ENCODE data around the gene RGS18. TPM values are rescaled to one million over a fixed set of nuclear protein-coding genes. Genes with fewer than 3 reads are reported as not detected.

Gene RGS18
- total and polyA plus RNA-seq, 9 donors = 0.42 to 2.5 (median 0.95) TPM

DNA sequence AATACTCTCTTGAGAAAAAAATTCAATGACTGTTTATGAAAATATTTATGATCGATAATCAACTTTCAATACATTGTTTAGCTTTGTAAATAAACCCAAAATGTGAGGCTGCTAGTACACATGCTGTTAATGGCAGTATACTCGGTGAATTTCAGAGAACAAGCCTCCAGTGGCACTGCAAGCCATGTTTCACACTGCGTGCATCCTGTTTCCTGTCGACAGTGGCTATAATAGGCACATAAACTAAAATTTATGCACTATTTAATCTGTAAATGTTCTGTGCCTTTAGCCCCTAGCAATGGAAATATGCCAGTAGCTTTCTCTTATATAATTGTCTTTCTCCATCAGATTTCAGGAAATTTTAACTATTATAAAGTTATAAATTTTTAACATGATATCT lies 26.3 kb upstream of the RGS18 start:
- DNase-seq = no peak
- TF ChIP-seq, protein P1, sequence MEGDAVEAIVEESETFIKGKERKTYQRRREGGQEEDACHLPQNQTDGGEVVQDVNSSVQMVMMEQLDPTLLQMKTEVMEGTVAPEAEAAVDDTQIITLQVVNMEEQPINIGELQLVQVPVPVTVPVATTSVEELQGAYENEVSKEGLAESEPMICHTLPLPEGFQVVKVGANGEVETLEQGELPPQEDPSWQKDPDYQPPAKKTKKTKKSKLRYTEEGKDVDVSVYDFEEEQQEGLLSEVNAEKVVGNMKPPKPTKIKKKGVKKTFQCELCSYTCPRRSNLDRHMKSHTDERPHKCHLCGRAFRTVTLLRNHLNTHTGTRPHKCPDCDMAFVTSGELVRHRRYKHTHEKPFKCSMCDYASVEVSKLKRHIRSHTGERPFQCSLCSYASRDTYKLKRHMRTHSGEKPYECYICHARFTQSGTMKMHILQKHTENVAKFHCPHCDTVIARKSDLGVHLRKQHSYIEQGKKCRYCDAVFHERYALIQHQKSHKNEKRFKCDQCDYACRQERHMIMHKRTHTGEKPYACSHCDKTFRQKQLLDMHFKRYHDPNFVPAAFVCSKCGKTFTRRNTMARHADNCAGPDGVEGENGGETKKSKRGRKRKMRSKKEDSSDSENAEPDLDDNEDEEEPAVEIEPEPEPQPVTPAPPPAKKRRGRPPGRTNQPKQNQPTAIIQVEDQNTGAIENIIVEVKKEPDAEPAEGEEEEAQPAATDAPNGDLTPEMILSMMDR (IDR thresholded peaks at IDR 0.05) = no peak
- TF ChIP-seq POLR2A (IDR thresholded peaks at IDR 0.05) (no peak), EP300 (IDR thresholded peaks at IDR 0.05) (no peak)
- no peaks in the 10 kb centered on the region for H3K4me1 ChIP-seq (ENCODE audit: insufficient read depth)
- no peaks in the 10 kb centered on the region for H3K36me3 ChIP-seq
- H3K4me3 ChIP-seq = no peak overlapping the region
- no peak overlapping the region for H3K27ac ChIP-seq
- intact Hi-C loops (cut with DNase I) = no loop called here
- no peaks in the 10 kb centered on the region for H3K27me3 ChIP-seq
- WGBS, 3 donors = 67 to 74% (median 73%) methylated on average over 4 of the region's 4 CpGs
- no peaks in the 10 kb centered on the region for H3K9me3 ChIP-seq

DNA sequence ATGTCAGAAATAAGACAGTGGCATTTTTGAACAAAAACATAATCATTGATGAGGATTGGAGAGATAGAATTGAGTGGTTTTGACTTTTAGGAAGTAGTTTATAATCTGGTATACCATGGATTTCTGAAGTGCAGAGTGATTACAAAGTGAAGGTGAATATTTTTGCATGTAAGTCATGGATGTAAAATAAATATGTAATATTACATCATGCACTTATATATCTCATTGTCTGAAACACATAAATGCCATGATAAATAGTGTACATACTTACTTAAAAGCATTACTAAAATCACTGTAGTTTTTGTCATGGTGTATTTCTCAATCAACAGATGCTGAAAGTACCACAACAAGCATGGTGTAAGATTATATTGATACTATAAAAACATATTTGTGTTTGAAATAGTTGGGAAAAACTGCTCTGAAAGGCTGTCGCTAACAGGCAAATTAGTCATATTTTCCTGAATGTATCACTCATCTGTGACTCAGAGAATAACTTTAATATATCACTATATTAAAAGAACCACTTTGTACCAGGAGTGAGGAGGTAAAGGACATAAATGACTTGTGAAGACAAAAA lies 24.8 kb upstream of the RGS18 start:
- no peak for DNase-seq
- Histone ChIP-seq H3K9me3 (no peaks in the 10 kb centered on the region), H3K27me3 (no peaks in the 10 kb centered on the region), H3K27ac (no peak overlapping the region), H3K4me3 (no peak overlapping the region), H3K36me3 (no peaks in the 10 kb centered on the region), H3K4me1 (ENCODE audit: insufficient read depth) (no peaks in the 10 kb centered on the region)
- WGBS, 3 donors = 85 to 91% (median 90%) methylated on average over 1 of the region's 1 CpG
- intact Hi-C loops (cut with DNase I) = no loop called here
- TF ChIP-seq POLR2A (IDR thresholded peaks at IDR 0.05) (no peak), EP300 (IDR thresholded peaks at IDR 0.05) (no peak)
- TF ChIP-seq, protein P1 (IDR thresholded peaks at IDR 0.05) = no peak

DNA sequence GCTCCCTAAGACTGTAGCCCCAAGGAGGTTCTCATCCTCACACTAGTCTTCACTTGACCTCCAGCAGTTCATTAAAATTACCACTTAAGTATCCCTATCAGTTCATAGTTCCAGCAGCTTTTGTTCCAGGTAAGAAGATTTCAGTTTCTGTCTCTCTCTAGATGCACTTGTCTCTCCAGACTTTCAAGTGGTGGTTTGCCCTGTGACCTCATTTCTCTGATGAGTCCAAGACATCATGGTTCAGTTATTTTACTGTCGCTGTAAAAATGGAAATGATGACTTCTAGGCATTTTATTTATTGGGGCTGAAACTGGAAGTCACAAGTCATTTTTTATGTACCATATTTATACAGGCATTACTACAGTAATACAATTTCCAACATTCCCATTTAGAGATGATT lies 17.9 kb upstream of the RGS18 start:
- H3K9me3 ChIP-seq = no peaks in the 10 kb centered on the region
- DNase-seq = no peak
- TF ChIP-seq, protein P1 (IDR thresholded peaks at IDR 0.05) = no peak
- TF ChIP-seq POLR2A (IDR thresholded peaks at IDR 0.05) (no peak), EP300 (IDR thresholded peaks at IDR 0.05) (no peak)
- 90 to 97% (median 95%) methylated on average over 1 of the region's 1 CpG for WGBS, 3 donors
- H3K27me3 ChIP-seq = no peaks in the 10 kb centered on the region
- no peak overlapping the region for H3K4me3 ChIP-seq
- intact Hi-C loops (cut with DNase I) = no loop called here
- H3K4me1 ChIP-seq (ENCODE audit: insufficient read depth) = no peaks in the 10 kb centered on the region
- no peaks in the 10 kb centered on the region for H3K36me3 ChIP-seq
- no peak overlapping the region for H3K27ac ChIP-seq

DNA sequence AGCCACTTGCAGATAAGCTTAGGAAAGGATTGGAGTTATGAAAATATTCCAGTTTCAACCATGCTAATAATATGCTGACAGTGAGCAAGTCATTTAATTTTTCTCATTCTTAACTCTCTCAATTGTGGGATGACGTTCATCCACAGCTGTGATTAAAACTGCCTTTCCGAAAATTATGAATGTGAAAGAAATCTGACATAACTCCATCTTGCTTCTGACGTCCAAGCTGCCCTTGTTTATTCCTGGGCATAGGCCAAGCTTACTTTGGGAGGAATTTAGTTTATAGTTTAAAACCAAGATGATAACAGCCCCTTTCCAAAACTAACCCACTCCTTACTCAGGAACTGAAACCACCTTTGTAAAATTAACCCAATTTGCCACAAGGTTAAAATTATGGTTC lies 11.0 kb upstream of the RGS18 start:
- no peaks in the 10 kb centered on the region for H3K4me1 ChIP-seq (ENCODE audit: insufficient read depth)
- no peaks in the 10 kb centered on the region for H3K9me3 ChIP-seq
- WGBS, 3 donors = 5 to 16% (median 8%) methylated on average over 3 of the region's 3 CpGs
- intact Hi-C loops (cut with DNase I) = no loop called here
- H3K36me3 ChIP-seq = no peaks in the 10 kb centered on the region
- H3K27ac ChIP-seq = no peak overlapping the region
- TF ChIP-seq EP300 (IDR thresholded peaks at IDR 0.05) (no peak), POLR2A (IDR thresholded peaks at IDR 0.05) (no peak)
- TF ChIP-seq, protein P1 (IDR thresholded peaks at IDR 0.05) = no peak
- DNase-seq = no peak
- H3K4me3 ChIP-seq = no peak overlapping the region
- H3K27me3 ChIP-seq = no peaks in the 10 kb centered on the region
